NCI-H1092 (cell line): ENCODE results near the gene ZBTB34.
A peak's percentile ranks its signal among the peaks of the same experiment; 100 is the strongest.

Experiments
- DNase-seq: peaks from one replicate; lab custom pipeline; 2025; lab: John Stamatoyannopoulos, UW

The ZBTB34 gene

DNA sequence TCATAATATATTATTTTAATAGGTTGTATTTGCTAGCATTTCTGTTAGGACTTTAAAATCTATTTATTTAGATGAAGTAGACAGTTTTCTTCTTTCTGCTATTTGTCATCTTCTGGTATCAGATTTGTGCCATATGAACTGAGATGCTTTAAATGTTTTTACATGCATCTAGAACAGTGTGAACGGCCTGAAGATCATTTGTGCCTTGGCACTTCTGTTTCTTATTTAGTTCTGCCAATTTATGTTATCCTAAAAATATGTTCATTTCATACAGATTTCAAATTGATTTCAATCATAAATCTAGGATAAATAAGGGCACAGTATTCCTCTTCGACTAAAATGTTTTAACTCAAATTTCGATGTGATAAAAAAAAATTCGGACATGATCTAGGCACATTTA, 16.1 kb downstream of the ZBTB34 start:
- DNase-seq = no peak

DNA sequence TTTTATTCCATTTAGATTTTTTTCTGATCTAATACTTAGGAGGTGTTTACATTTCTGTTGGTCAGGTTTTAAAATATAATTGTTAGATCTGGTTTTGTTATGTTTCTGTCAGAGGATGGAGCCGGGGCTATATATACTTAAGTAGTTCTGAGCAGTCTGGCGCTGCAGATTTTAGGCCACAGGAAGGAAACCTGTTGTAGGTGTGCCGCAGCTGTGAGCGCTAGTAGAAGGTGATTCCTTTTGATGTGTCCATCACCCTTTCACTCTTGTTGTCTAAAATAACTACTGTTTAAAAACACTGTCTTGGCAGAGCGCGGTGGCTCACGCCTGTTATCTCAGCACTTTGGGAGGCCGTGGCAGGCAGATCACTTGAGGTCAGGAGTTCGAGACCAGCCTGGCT, 17.0 kb downstream of the ZBTB34 start:
- DNase-seq = no peak

DNA sequence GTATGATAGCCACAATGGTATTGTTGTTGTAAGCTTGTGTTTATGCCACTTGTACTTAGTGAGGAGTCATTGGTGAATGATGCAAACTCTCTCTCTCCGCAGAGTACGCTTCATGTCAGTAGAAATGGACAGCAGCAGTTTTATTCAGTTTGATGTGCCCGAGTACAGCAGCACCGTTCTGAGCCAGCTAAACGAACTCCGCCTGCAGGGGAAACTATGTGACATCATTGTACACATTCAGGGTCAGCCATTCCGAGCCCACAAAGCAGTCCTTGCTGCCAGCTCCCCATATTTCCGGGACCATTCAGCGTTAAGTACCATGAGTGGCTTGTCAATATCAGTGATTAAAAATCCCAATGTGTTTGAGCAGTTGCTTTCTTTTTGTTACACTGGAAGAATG, 18.8 kb downstream of the ZBTB34 start:
- no peak for DNase-seq

DNA sequence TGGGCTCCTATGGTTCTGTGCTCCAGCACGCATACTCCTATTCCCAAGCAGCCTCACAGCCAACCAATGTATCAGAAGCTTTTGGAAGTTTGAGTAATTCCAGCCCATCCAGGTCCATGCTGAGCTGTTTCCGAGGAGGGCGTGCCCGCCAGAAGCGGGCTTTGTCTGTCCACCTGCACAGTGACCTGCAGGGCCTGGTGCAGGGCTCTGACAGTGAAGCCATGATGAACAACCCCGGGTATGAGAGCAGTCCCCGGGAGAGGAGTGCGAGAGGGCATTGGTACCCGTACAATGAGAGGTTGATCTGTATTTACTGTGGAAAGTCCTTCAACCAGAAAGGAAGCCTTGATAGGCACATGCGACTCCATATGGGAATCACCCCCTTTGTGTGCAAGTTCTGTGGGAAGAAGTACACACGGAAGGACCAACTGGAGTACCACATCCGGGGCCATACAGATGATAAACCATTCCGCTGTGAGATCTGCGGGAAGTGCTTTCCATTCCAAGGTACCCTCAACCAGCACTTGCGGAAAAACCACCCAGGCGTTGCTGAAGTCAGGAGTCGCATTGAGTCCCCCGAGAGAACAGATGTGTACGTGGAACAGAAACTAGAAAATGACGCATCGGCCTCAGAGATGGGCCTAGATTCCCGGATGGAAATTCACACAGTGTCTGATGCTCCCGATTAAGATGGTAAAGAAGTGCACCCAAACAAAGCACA, 19.9 kb downstream of the ZBTB34 start:
- no peak for DNase-seq

DNA sequence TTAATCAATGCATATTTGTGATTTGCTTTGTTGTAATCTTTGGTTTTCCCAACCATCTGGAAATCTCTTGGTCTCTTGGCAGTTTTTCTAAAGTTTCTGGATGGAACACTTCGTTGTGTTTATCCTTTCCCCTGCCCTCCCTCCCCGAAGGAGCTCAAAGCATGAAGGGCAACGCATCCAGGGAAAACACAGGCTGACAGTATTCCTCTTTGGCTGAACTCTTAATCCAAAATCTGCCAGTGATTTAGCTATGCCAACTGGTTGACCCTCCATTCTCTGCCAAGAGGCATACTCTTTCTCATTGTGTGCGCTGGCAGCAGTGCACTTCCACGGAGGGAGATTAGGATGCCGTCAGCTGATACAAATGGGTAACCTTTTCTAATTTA, 20.5 kb downstream of the ZBTB34 start:
- DNase-seq = no peak

DNA sequence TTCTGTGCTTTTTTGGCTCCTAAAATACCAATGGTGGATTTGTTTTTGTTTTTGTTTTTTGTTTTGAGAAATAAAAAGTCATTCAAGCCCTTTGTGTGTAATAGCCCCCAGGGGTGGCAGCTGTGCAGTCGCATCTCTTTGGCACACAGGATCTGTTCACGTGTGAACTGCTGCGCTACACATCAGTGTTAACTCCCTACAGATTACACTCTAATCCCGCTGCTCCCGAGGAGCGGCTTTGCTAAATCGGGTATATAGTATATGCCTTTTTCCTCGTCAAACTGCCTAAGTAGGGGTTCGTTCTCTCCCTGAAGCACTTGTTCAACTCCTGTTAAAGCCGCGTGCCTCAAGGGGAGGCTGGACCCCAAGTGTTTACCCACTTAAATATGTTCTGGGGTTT, 22.3 kb downstream of the ZBTB34 start:
- no peak for DNase-seq

DNA sequence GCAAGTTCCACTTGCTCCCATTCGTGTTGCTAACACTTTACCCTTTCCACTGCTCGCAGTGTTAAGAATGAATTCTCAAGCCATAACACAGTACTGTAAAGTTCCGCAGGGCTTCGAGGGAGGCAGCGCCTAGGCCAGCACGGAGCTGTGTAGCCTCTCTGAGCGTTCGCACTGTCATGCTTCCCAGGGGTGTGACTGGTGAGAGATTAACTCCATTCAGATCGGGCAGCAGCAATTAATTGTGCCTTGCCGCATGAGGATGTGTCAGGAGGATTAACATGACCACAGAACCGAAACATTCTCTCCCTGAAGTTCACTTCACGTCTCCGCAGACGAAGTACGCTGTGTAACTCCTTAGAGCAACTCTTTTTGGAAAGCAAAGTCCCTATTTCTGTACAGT, 23.2 kb downstream of the ZBTB34 start:
- no peak for DNase-seq

DNA sequence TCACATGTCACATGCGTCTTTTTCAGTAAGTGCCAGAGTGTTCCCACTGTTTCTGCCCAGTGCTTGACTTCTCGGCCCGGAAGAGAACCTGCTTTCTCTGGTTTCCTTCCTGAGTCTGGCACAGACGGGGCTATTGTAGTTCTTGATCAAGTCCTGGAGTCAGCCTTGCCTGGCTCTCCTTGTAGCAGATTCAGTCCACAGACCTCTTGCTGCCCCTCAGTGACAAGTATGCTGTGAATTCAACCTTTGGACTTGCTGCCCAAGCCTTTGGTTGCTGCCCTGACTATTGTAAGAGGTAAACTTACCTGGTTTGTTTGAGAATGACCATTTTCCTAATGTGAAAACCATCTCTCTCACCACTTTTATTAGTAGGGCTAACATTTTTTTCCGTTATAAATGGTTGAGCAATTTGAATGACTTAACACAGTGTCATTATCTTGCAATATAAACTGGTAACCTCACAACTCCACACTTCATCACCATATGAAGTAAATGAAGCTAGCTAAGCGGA, 24.7 kb downstream of the ZBTB34 start:
- DNase-seq = no peak

DNA sequence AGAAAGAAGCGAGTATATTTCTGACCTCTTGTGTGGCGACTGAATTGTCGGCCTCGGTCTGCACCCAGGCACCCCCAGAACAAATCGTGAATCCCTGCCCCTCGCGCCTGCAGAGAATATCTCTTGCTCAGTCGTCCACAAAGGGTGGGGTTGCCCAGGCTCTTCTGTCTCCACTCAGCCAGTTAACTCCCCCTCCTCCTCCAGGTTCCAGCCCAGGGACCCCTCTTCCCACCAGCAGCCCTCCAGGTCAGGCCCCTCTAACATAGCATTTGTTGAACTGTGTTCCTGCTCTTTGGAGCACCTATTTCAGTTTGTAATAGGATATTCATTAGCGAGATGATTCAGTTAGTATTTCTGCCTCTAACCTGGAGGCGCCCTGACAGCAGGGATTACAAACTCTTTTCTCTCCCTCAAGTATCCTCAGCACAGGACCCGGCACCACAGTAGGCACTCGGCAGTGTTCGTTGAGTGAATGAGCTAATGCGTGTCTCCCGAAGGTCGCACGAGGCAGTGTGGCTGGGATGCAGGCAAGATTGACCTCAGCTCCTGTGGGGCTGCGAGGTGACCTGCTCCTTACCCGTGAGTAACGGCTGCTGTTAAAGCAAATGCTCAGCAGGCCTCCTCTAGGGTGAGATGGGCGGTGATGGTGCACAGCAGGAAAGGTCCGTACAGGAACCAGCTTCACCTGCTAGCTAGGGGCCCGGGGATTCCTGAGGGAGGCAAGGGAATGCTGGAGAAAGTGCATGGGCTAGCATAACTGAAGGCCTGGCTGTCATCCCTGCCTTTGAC, 25.8 kb downstream of the ZBTB34 start:
- no peak for DNase-seq

DNA sequence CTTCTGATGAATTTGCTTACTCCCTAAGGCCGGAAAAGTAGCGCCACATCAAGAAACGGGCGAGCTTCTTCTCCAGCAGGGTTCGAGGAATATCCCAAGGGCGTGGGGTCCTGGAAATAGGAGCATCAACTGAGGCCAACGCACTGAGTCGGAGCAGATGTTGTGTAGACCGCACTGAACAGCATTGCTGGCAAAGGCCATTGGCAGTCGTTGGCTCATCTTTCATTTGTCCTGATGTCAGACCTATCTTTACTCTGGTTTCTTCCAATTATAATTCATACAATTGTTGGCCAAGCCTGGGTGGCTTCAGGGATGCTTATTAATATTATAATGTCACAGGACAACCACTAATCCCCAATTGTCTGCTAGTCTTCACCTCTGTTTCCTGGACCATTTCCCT, 26.5 kb downstream of the ZBTB34 start:
- no peak for DNase-seq

DNA sequence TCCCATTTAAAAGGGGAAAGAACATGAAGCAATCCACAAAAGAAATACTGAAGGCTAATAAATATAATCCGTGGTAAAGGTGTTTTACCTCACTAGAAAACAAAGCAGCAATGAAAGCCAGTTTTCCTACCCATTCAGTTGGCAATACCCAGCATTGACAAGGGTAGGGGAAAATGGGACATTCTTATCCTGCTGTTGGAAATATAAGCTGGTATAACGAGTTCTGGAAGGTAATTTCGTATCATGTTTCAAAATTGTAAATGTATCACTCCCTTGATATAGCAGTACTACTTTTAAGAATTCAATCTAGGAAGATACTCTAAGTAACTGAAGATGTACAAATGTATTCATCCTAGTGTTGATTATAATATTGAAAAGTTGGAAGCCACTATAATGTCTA, 31.2 kb downstream of the ZBTB34 start:
- no peak for DNase-seq

DNA sequence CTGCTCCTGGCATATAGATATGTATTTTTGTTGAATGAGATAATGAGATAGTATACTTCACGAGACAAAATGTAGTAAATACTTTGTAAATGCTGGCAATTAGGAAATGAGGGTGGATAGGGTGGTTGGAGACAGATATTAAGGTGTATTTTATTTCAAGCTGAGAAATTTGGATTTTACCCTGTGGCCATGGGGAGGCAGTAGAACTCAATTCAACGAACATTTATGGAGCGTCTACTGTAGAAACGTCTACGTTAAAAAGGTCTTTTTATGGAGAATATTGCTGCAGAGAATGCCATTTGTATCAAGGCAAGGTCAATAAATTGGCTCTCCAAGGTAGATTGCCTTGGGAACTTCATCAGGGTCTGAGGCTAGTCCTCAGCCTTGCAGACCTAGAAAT, 32.6 kb downstream of the ZBTB34 start:
- DNase-seq = no peak

DNA sequence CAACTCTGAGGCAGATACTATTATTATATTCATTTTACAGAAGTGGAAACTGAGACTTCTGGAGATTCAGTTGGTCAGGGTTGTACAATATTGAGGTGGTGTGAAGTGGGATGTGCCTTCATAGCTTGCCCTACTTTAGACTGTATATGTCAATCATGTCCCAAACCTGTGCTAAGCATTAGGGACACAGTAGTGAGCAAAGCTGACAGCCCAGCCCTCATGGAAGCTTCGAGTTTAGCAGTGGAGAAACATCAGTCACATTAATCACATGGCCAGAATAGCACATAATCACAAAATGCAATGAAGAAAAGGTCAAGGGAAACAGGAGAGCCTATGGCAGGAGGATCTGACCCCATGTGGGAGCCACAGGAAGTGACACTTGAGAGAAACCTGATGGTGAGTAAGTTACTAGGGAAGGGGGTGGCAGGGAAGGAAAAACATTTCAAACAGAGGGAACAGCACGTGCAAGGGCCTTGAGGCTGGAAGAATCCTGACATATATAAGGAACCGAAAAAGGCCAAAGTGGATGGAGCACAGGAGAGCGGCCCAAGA, 33.7 kb downstream of the ZBTB34 start:
- no peak for DNase-seq

DNA sequence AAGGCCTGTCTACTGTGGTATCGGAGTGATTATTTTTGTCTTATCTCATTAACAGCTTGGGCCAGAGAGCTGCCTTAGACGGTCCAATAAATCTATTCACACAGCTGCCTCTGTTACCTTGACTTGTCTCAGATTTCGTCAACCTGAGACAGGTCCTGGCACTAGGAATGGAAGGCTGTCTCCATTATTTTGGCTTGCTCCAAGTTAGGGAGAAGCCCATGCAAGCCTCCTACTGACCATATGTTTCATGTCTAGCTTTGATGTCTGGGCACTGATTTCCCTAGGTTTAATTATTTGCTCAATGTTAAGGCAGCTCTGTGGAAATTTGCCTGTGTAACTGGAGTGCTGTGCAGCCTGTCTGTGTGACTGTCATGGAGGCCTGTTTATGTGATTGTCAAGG, 41.8 kb downstream of the ZBTB34 start:
- no peak for DNase-seq

DNA sequence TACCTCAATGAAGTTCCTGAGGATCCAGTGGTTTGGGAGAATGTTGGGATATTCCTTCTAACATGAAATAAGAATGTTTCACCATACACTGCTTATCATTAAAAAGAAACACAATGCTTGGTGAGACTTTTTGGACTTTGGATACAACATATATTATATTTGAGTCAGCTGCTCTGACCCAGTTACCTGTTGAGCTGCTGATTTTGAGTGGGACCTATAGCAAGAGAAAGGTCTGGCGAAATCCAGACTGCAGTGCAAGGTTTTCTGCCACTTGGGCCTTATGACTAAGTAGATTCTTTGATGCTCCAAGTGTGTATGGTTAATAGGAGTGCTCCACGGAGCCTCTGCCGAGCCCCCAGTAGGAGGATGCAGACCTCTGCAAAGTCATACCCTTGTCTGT, 44.1 kb downstream of the ZBTB34 start:
- DNase-seq = no peak

DNA sequence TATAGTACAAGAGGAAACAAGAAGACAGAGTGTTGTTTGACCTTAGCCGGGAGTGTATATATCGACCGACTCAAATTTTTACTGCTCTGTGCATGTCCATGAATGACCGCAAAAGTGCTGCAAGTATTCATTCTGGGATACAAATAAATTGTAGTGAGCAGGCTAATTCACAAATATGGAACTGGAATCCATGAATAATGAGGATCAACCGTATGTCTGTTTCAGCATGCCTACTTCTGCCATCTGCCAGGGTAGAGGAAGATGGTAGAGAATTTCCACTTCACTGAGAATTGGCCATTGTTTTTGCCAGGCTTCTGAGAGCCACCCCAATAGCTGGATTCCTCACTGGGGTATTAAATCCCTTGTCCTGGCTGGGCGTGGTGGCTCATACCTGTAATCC, 45.7 kb downstream of the ZBTB34 start:
- no peak for DNase-seq

DNA sequence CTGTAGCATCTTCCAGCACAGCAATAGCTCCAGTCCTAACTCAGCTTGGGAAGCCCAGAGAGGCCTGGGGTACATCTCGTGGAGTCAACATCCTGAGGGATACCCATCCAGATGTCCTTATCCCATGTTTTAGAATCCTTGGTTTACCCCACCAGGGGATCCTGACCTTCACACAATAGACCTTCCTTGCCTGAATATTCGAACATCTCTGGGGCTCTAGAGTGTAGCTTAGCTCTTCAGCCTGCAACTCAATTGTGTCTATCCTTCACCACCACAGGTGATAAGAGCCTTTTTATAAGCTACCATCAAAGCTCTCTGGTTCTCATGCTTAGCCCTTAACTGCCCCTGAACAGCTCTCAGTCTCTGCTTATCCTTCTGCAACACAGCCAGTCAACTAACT, 46.6 kb downstream of the ZBTB34 start:
- DNase-seq = no peak

DNA sequence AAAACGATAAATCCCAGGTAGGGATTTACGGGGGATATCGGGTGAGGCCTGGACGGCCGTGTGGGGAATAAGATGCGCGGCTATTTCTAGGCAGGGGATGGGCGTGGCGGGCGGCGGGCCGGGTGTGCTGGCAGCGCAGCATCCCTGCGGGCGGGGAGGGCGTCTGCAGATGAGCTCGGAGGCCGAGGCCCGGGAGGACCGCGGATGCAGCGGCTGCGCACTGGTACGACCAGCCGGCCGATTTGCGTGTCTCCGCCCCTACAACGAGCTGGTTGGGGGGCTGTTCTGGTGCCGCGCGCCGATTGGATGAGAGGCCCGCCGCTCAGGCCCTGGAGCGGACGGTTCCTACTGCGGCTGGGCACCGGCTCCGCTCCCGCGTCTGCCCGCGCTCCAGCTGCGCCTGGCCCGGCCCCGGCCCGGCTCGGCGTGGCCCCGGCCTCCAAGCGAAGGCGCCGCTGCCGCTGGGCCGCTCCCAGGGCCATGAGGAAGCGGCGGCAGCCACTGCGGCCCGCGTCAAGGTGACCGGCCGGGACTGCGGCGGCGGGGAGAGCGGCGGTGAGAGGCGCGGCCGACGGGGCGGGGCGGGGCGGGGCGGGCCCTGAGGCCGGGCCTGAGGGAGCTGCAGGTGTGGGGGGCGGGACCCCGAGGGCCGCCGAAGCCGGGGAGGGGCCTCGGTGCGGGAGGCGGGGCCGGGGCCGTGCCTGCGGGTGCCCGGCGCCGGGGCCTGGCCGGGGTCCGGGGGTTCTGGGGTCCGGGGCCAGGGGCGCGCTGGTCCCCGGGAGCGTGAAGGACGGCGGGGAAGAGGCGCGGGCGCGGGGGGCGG, 54.2 kb downstream of the ZBTB34 start, which contains the start of gene RALGPS1:
Gene RALGPS1 (plus strand): TSS at position 325 of the 823 bp plus-strand sequence. CDS start 47,508 bp downstream, outside the sequence.
- DNase-seq = peak; percentile 93

DNA sequence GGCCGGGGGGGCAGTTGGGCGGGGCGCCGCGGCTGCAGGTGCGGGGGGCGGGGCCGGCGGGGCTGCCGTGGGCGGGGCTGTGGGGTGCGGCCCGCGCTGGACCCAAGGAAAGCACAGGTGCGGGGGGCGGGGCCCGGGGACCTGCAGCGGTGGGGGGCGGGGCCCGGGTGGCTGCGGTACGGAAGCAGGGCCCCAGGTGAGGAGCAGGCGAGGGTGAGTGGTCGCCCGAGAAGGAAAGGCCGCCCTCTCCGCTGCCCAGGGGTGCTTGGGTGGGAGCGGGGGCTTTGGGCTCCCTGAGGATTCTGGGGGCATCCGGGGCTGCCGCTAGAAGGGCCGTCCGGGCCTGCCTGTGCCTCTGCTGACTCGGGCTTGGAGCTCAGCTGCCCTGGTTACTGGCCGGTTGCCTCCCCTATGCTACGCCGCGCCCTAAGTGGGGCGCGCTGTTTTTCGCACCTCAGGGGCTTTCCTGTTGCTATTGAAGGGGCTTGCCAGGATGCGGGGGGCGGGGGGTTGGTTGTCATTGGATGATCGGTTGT, 54.9 kb downstream of the ZBTB34 start:
- no peak for DNase-seq

DNA sequence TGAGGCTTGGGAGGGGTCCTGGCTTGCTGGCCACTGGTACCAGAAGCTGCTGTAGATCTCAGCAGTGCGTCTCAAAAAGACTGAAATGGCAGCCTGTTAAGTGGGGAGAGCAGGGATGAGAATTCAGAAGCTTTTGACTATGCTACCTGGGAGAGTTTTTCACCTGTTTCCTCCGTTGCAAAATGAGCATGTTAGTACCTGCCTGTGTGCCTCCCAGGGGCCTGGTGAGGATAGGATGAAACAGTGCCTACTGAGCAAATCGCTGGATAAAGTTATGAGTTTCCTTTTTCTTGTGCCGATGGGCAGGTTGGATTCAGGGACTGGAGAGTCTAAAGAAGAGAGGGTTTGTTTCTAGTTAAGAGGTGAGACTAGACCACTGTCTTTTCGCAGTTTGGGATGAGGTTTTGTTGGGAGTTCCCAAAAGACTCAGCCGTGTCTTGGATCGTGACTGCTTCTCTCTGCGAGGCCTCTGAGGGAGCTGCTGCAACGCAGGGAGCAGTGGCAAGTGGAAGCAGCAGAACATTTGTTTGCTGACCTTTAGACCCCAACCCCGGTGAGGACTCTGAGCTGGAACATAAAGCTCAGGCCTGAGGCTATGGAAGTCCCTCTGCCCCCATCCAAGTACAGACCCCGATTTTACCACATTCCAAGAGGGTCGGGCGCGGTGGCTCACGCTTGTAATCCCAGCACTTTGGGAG, 55.6 kb downstream of the ZBTB34 start:
- DNase-seq = no peak

DNA sequence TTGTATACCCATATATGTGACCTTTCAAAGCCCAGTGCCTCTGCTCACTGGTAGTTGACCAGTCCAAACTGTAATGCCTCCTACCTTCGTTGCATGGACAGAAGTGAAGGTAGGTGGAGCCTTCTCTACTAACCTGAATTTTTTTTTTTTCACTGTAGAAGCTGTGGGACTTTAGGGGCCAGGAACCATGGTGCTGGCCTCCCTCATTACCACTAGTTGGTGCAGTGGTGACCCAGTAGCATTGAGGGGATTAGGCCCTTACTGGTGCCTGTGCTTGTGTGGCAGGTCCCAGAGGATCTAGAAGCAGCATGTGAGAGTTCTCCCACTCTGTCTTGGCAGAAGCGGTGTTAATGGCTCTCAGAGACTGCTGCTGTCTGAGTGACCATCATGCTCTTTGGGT, 56.5 kb downstream of the ZBTB34 start:
- no peak for DNase-seq
